RWPE2 (cell line): Measurements from ENCODE around the gene TRIM22.
"Not testable (repeated sequence)": the region's sequence is repeated elsewhere in the genome, so short reads cannot be mapped to it uniquely, and the experiment has no call there.

Source experiments
- ATAC-seq: fragments of 200-7000 bp; cut with Tn5 transposase; 3 replicates; pipeline ENCODE4 v1.9.1; 2021; ENCODE audit warnings: low read depth
- DNase-seq: peaks from one replicate; pipeline ENCODE4 v3.0.0-alpha.2; 2020; ENCODE audit warnings: low spot score
- H3K27ac ChIP-seq: fragments of 450-650 bp; 2 replicates; pipeline ENCODE4 v1.5.1; 2017; ENCODE audit warnings: mild to moderate bottlenecking; ENCODE audit not compliant: poor library complexity, severe bottlenecking
- H3K27me3 ChIP-seq: fragments of 250-450 bp; sonication (Bioruptor Pico); 2 replicates; pipeline ENCODE4 v1.5.1; 2021; ENCODE audit warnings: mild to moderate bottlenecking, moderate library complexity; ENCODE audit not compliant: insufficient read depth, poor library complexity, severe bottlenecking
- H3K36me3 ChIP-seq: fragments of 250-450 bp; sonication (Bioruptor Pico); 2 replicates; pipeline ENCODE4 v1.5.1; 2020; ENCODE audit warnings: low read depth, mild to moderate bottlenecking, moderate library complexity
- H3K4me1 ChIP-seq: fragments of 250-450 bp; sonication (Bioruptor Pico); 2 replicates; pipeline ENCODE4 v1.5.1; 2021; ENCODE audit warnings: mild to moderate bottlenecking, moderate library complexity; ENCODE audit not compliant: insufficient read depth, poor library complexity, severe bottlenecking
- H3K4me3 ChIP-seq: fragments of 250-450 bp; sonication (Bioruptor Pico); 2 replicates; pipeline ENCODE4 v1.5.1; 2021; ENCODE audit warnings: mild to moderate bottlenecking, moderate library complexity; ENCODE audit not compliant: severe bottlenecking
- H3K9me3 ChIP-seq: fragments of 250-450 bp; sonication (Bioruptor Pico); 2 replicates; pipeline ENCODE4 v1.5.1; 2021; ENCODE audit warnings: mild to moderate bottlenecking, moderate library complexity; ENCODE audit not compliant: severe bottlenecking
- TF ChIP-seq, protein P1 (sequence below): fragments of 450-650 bp; IDR thresholded peaks from one replicate; pipeline ENCODE4 v1.5.1; 2017; ENCODE audit warnings: mild to moderate bottlenecking, moderate library complexity; ENCODE audit not compliant: poor library complexity, severe bottlenecking

The TRIM22 gene

DNA sequence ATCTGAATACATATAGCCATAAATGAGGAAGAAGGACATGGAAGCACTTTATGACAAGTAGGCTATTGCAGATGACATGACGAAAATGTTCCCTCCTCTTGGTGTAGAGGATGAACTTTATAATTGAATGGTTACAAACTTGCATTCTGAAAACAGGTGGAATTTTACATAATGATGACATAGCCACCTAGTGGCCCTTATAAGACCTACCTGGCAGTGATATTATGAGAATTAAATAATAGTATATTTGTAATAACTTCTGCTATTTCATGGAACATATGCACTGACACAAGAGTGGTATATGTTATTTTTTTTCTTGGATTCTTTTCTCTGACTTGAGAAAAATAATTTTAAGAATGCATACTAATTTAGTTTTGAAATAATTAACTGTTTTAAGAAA lies 22.9 kb downstream of the TRIM22 start:
- no peaks in the 10 kb centered on the region for H3K36me3 ChIP-seq
- no peak for DNase-seq
- ATAC-seq: peak; percentile 46; the same call in 1 of the 3 replicates
- TF ChIP-seq, protein P1, sequence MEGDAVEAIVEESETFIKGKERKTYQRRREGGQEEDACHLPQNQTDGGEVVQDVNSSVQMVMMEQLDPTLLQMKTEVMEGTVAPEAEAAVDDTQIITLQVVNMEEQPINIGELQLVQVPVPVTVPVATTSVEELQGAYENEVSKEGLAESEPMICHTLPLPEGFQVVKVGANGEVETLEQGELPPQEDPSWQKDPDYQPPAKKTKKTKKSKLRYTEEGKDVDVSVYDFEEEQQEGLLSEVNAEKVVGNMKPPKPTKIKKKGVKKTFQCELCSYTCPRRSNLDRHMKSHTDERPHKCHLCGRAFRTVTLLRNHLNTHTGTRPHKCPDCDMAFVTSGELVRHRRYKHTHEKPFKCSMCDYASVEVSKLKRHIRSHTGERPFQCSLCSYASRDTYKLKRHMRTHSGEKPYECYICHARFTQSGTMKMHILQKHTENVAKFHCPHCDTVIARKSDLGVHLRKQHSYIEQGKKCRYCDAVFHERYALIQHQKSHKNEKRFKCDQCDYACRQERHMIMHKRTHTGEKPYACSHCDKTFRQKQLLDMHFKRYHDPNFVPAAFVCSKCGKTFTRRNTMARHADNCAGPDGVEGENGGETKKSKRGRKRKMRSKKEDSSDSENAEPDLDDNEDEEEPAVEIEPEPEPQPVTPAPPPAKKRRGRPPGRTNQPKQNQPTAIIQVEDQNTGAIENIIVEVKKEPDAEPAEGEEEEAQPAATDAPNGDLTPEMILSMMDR: peak; percentile 56
- no peak overlapping the region for H3K27ac ChIP-seq
- no peaks in the 10 kb centered on the region for H3K9me3 ChIP-seq
- H3K4me1 ChIP-seq: no peaks in the 10 kb centered on the region
- no peaks in the 10 kb centered on the region for H3K27me3 ChIP-seq
- H3K4me3 ChIP-seq: no peak overlapping the region

DNA sequence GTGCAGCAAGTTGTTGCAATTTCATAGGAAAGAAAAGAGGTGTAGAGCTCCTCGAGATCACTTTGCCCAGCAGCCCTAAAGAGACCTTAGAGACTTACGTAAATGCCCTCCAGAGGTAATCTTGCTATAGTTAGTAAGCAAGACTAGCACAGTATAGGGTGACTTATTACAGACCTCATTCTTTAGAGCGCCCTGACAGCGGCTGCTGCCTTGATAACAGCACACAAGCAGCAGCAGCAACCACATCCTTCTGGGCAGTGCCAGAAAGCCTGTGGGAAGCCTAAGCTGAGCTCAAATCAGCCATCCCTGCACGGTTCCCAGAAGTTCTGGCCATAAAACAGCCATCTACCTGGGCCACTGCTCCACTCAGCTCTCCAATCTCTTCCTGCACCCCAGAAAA lies 24.1 kb downstream of the TRIM22 start:
- H3K36me3 ChIP-seq: no peaks in the 10 kb centered on the region

GRCh38 chr11:5716518-5716917 lies 26.9 kb downstream of the TRIM22 start:
- not testable (repeated sequence) for DNase-seq, H3K4me1 ChIP-seq, H3K36me3 ChIP-seq, ATAC-seq, H3K27me3 ChIP-seq, H3K27ac ChIP-seq, H3K4me3 ChIP-seq, H3K9me3 ChIP-seq

More for the DNA sequence above, 24.1 kb downstream of the TRIM22 start:
- Histone ChIP-seq H3K27ac (no peak overlapping the region), H3K9me3 (no peaks in the 10 kb centered on the region), H3K4me1 (no peaks in the 10 kb centered on the region), H3K4me3 (no peak overlapping the region), H3K27me3 (no peaks in the 10 kb centered on the region)
- DNase-seq (no peak), ATAC-seq (no peak)
- TF ChIP-seq, protein P1: no peak

- H3K36me3 ChIP-seq: no peaks in the 10 kb centered on the region
- DNase-seq (no peak), ATAC-seq (no peak)
- no peaks in the 10 kb centered on the region for H3K4me1 ChIP-seq
- no peak overlapping the region for H3K4me3 ChIP-seq
- no peaks in the 10 kb centered on the region for H3K27me3 ChIP-seq
- TF ChIP-seq, protein P1: no peak
- no peaks in the 10 kb centered on the region for H3K9me3 ChIP-seq
- H3K27ac ChIP-seq: no peak overlapping the region
Measured at GRCh38 chr11:5719703-5720495, 30.3 kb downstream of the TRIM22 start.

- no peaks in the 10 kb centered on the region for H3K9me3 ChIP-seq
- no peaks in the 10 kb centered on the region for H3K36me3 ChIP-seq
- H3K27me3 ChIP-seq: no peaks in the 10 kb centered on the region
- ATAC-seq: no peak
- H3K27ac ChIP-seq: no peak overlapping the region
- H3K4me3 ChIP-seq: no peak overlapping the region
- DNase-seq: no peak
- no peaks in the 10 kb centered on the region for H3K4me1 ChIP-seq
- TF ChIP-seq, protein P1: no peak
Measured at GRCh38 chr11:5722622-5723021, 33.0 kb downstream of the TRIM22 start.
